Coronary artery (tissue), 2 donors: ENCODE measurements around the gene TFE3.

ENCODE experiments used
- DNase-seq: peaks from one replicate; pipeline ENCODE4 v3.0.0-alpha.2; 2017; ENCODE audit warnings: low spot score
- H3K27ac ChIP-seq, 2 donors: fragments of 200-600 bp; sonication (generic); one replicate each; pipeline ENCODE4 v1.5.1; 2016 to 2019
- H3K4me3 ChIP-seq: fragments of 200-600 bp; sonication (generic); 2 replicates; pipeline ENCODE4 v1.5.1; 2016; ENCODE audit warnings: mild to moderate bottlenecking, moderate library complexity
- TF ChIP-seq, protein P1 (sequence below): fragments of 200-600 bp; sonication (generic); IDR thresholded peaks from one replicate; pipeline ENCODE4 v1.5.1; 2019; ENCODE audit warnings: antibody characterized with exemption

The TFE3 gene

DNA sequence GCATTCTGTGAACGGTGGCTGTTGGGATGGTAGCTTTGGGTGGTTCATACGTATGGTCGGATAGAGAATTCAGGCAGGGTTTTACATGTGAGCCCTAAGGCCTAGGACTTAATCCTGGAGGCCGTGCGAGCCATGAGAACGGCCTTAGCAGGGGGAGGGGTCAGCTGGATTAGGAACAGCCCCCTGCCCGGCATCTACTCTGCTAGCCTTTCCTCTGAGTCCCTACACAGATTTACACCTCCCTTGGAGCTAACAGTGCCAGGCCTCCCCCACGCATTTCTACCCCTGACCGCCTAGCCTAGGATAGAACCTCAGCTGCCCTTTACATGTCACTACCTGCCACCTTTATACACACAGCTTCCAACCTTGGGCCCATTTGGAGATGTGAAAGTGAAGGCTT is 23.5 kb upstream of the TFE3 start:
- TF ChIP-seq, protein P1, sequence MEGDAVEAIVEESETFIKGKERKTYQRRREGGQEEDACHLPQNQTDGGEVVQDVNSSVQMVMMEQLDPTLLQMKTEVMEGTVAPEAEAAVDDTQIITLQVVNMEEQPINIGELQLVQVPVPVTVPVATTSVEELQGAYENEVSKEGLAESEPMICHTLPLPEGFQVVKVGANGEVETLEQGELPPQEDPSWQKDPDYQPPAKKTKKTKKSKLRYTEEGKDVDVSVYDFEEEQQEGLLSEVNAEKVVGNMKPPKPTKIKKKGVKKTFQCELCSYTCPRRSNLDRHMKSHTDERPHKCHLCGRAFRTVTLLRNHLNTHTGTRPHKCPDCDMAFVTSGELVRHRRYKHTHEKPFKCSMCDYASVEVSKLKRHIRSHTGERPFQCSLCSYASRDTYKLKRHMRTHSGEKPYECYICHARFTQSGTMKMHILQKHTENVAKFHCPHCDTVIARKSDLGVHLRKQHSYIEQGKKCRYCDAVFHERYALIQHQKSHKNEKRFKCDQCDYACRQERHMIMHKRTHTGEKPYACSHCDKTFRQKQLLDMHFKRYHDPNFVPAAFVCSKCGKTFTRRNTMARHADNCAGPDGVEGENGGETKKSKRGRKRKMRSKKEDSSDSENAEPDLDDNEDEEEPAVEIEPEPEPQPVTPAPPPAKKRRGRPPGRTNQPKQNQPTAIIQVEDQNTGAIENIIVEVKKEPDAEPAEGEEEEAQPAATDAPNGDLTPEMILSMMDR: no peak
- Histone ChIP-seq H3K4me3 (no peak overlapping the region), H3K27ac (no peak overlapping the region)
- no peak for DNase-seq

DNA sequence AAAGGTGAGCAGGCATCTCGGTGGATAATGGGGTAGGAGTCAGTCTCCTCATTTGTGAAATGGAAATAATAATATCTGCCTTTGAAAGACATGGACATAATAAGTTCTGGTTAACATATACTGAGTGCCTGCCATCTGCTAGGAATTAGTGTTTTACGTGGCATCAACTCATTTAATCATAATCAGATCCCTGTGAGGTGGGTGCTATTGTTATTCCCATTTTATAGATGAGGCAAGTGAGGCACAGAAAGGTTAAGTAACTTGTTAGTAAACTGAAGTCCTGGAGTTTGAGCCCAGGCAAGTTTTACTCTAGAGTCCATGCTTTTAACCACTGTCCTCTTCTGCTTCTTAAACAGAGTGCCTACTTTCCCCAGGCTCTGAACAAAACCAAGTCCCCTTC is 23.1 kb upstream of the TFE3 start:
- TF ChIP-seq, protein P1: no peak
- Histone ChIP-seq H3K4me3 (no peak overlapping the region), H3K27ac (no peak overlapping the region)
- no peak for DNase-seq

DNA sequence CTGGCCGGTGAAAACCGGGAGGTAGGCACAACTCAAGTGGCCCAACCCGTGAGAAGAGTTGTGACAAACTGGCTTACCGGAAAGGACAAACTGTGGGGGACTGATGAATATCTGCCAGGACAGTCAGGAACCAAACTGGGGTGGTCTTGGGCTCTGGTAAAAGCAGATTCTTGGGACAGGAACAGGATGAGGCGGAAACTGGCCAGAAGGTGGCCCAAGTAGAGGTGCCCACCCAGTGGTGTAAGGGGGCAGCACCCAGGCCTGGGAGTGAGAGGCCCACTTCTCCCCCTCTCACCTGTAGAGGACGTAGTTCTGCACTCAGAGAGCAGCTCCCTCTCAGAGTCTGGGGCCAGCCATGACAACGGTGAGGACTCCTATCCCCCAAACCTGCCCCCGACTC is 21.6 kb upstream of the TFE3 start:
- peak; percentile 53 for DNase-seq
- Histone ChIP-seq H3K4me3 (no peak overlapping the region), H3K27ac (no peak overlapping the region)
- TF ChIP-seq, protein P1: no peak

DNA sequence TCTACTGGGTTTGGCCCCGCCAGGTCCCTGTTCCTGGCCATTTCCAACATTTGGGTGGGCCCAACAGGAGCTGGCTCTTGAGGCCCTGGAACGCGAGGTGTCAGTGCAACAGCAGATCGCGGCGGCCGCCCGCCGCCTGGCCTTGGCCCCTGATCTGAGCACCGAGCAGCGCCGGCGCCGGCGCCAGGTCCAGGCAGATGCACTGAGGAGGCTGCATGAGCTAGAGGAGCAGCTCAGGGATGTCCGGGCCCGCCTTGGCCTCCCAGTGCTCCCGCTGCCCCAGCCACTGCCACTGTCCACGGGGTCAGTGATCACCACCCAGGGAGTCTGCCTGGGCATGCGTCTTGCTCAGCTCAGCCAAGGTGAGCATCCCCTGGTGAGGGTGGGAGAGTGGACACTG is 21.1 kb upstream of the TFE3 start:
- Histone ChIP-seq H3K4me3 (no peak overlapping the region), H3K27ac (no peak overlapping the region)
- TF ChIP-seq, protein P1: no peak
- DNase-seq: peak; percentile 55

GRCh38 chrX:49063715-49064114 is 20.6 kb upstream of the TFE3 start:
- H3K4me3 ChIP-seq: no peak overlapping the region
- TF ChIP-seq, protein P1: no peak
- peak; percentile 64 for DNase-seq
- H3K27ac ChIP-seq: no peak overlapping the region

DNA sequence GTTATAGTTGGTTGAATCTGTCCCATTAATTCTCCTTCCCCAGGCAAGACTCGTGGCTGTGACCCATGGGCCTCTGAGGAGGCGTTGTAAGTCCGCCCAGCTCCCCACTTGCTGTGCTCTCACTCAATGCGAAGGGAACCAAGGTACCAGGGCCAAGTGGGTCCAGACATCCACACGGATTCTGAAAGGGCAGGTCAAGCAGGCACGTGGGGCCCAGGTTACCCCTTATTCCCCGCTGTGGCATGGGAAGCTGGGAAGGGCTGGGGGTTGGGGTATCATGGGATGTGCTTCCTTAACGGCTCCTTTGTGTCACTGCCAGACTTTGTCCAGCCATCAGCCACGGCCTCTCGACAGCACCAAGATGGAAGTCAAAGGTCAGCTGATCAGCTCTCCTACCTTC is 18.8 kb upstream of the TFE3 start:
- Histone ChIP-seq H3K27ac (no peak overlapping the region), H3K4me3 (no peak overlapping the region)
- DNase-seq: peak; percentile 50
- TF ChIP-seq, protein P1: no peak

DNA sequence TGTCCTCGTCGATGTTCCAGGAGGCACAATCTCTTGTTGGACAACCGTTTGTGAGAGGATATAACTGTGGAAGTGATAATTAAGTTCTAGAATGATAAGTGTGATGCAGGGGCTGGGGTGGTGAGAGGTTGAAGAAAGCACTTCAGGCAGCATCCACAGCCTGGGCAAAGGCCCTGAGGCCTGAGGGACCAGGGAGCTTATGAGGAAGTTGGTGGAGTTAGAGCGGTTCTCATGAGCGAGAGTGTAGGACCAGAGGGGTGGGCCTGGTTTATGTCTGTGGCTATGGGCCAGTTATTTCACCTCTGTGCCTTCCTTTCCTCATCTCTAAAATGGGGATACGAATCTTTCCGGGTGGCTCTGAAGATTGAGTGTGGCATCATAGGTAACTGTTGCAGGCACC is 18.3 kb upstream of the TFE3 start:
- TF ChIP-seq, protein P1: no peak
- Histone ChIP-seq H3K4me3 (no peak overlapping the region), H3K27ac (no peak overlapping the region)
- DNase-seq: no peak
